ENCODE measurements around the gene KIAA0586.
"Not testable (repeated sequence)": the region's sequence is repeated elsewhere in the genome, so short reads cannot be mapped to it uniquely, and the experiment has no call there.

KIAA0586 gene

DNA sequence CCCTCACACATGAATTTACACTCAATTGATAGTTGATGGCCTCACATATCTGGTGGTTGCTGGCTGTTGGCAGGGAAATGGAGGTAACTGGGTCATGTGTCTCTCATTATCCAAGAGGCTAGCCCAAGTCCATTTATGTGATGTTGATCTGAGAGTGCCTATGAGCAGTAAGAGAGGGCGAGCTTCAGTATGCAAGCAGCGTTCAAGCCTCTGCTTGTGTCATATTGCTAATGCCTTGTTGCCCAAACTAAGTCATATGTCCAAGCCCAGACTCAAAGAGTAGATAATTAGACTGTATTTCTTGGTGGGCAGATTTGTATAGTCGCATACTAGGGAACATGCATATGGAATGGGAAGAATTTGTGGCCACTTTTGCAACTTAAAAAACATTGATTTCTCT, 126.4 kb downstream of the KIAA0586 start:
- no peak for DNase-seq

DNA sequence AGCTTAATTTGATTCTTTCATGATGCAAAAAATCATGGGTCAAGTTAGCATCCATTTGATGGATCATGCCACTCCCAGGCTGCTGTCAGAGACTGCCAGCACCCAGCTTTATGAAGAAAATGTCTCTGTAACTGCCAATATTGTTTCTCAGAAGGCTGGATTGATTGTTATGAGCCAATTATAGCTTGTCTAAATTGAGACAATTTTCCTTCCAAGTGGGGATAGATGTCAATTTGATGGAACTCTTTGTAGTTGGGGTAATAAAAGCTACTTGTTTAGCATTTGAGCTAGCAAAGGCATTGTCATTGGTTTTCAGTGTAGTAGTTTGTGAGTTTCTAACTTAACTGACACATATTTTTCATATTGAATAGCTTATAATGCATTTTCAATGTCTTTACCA, 128.1 kb downstream of the KIAA0586 start:
- no peak for DNase-seq

DNA sequence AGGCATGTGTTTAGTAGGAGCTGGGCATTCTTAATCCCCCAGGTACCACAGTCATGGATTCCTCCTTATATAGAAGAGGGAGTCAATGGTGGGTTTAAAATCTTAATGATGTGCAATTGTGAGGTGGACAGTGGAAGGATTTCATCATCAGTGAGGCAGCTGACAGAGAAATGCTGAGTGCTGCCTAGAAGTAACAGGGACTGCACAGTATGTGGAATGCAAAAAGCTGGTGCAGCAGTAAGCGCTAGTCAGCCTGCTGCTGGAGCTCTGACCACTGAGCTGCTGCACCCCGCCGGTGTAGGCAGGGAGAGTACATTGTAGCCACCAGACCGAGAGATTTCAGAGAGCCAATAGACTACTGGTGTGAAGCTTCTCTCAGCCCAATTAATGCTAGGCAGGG, 129.7 kb downstream of the KIAA0586 start:
- DNase-seq = no peak

DNA sequence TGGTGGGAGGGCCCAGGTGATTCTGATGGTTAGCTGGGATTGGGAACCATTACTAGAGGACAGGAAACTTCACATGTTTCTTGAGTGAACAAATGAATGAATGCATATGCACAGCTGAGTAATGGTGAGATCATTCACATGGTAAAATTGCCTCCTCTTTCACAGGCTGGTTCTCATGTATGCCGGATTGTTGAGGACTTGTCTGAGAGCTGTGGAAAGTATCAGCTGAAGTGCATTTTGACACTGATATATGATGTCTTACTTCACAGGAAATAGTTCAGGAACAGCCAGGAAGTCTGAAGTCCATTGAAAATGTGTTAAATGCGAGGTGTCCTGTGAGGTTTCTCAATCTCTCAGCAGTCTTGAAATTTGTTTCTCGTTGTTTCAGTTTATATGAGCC, 132.7 kb downstream of the KIAA0586 start:
- DNase-seq = no peak

DNA sequence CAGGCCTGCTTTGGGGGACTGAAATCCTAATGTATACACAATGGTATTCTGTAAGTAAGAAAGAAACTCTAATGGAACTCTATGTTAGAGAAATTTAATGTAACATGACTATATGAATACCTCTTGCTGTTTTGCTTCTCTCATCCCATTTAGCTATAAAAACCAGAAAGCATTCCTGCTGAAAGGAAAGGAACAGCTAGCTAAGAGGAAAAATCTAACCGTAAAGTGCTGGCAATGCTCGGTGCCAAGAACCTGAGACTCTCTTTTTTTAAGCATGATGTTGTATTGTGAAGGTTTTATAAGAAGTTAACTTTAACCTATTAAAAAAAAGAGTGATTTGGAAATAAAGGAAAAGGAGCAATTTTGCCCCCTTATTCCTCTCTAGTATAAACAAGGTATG, 134.6 kb downstream of the KIAA0586 start:
- no peak for DNase-seq

DNA sequence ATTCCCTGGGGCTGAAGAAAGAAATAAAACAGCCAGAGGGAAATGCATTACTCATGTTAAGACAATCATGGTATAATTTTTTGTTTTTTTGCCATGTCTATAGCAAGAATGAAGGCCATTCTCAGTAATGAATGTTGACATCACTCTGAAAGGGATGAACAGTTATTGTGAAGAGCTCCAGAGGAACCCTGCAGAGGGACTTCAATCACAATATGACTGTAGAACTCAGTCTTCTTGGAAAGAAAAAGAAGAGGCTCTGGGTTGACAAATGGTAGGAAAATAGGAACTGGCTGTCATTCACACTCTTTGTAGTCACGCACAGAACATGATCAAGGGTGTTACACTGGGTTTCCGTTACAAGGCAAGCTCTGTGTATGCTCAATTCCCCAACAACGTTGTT, 136.5 kb downstream of the KIAA0586 start:
- DNase-seq = no peak

DNA sequence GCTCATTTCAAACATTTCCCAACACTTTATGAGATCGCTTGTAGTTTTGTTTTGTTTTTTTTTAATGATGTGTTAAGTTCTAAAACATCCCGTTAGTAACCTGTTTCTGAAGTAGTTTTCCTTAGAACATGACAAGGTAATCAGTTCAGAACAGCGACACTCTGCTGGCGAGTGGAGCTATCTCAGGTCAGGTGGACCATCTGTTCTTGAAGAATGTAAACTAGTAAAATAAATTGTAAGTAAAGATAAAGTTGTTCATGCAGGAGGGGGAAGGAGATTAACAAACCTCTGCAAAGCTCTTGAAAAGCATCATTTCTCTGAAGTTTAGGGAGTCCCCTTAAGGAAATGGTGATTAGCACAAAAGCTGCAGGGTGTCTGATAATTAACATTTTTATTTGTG, 138.3 kb downstream of the KIAA0586 start:
- no peak for DNase-seq

DNA sequence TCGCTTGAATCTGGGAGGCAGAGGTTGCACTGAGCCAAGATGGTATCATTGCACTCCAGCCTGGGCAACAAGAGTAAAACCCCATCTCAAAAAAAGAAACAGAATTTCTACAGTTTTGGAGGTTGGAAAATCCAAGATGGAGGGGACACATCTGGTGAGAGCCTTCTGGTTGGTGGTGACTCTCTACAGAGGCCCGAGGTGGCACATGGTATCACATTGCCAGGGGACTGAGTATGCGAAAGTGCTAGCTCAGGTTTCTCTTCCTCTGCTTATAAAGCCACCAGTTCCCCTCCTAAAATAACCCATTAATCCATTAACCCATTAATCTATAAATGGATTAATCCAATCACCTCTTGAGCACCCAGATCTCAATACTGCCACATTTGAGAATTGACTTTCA, 139.5 kb downstream of the KIAA0586 start:
- DNase-seq = no peak

DNA sequence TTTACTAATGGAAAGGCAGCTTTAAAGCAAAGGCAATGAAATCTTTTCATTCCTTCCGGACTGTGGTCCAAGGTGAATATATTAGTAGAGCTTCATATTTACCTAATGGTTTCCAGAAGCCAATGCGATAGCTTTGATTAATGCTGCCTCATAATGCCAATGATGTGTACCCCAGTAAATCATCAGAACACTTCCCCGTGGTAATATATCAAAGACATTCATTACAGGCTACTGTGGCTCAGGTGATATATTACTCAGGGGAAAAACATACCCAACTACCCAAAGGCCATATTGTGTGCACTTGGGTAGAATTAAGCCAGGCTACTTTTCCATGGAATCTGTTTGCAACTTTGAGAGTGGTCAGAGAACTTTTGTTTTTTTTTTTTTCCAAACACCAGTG, 140.8 kb downstream of the KIAA0586 start:
- no peak for DNase-seq

DNA sequence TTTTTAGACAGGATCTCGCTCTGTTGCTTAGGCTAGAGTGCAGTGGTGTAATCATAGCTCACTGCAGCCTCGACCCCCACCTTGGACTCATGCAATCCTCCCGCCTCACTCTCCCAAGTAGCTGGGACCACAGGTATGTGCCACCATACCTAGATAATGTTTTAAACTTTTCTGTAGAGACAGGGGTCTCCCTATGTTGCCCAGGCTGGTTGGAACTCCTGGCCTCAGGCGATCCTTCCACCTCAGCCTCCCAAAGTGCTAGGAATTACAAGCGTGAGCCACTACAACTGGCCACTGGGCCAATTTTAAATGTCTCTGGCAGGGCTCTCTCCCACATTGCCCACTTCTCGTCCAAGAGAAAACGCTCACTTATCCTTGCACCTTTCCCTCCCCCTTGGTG, 143.7 kb downstream of the KIAA0586 start:
- no peak for DNase-seq

DNA sequence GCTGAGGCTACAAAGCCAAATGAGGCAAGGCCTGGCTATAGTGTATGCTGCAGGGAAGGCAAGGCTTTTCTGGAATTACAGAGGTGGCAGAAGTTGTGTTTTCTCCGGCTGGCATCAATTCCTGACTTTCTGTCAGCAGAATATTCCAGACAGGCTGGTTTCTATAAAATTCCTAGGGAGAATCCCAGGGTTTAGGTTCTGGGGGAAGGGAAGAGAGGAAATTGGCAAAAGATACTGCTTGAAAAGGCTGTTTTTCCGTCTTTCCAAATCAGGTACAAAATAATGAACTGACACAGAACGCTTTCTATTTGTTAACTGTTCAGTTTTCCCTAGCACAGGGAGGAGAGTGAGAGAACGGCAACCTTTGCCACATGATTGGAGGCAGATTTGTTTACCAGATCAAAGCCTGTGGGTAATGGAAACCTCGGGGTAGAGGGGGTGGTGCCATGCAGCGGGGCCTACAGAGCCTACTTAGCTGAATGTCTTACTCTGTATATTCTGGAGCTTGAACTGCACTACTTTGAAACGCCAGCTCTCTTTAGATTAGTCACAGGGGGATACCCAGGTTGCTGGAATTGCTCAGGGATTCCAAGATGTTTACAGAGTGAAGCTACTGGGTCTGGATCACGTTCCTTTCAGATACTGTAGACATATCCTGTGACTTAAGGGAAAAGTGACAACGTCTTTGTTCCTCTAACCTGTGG, 144.4 kb downstream of the KIAA0586 start:
- DNase-seq = no peak

DNA sequence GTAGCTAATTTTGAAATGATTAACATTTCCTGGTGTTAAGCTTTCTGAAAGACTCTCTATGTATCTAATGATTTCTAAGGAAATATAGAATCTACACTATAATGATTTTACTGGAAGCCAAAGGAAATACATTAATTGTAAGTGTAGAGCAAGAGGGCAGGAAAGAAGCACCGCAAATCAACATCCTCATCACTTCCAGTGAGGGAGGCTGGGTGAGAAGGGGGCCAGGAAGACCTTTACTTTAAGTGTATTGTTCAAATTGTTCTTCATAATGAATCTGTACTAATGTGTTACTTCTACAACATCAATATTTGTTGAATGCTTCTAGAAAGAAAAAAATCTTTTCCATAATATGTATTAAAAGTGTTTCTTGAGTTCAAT, 144.9 kb downstream of the KIAA0586 start:
- DNase-seq = no peak

DNA sequence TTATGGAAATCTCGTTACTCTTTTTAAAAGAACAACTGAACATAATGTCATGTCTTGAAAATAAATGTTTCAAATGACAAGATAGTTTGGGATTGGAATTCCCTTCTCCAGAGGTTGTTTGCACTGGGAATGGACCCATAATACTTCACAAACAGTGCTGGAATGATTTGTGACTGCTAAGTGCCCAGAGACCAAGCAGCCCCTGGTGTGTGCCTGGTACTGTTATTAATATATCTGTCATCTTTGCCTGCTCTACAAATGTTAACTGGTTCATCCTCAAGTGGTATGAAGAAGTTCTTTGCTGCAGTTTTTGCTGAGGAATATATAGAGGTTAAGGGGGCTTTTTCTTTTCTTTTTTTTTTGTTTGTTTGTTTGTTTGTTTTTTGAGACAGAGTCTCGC, 145.3 kb downstream of the KIAA0586 start:
- DNase-seq = no peak

DNA sequence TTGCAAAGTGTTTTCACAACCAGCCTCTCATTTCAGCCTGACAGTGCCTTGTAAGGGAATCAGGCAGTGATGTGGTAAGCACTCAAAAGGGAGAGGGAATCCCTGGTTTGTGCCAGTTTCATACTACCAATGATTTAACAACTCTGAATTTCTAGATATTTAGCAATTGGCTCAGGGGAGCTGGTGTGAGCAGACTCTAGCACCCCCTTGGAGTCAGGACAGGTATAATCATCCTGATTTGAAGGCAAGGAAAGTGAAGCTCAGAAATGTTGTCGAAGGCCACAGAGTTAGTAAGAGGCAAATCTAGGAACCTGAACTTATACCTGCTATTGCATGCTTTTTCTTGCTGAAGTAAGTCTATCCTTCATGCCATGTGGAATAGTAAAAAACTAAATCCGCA, 147.1 kb downstream of the KIAA0586 start:
- no peak for DNase-seq

DNA sequence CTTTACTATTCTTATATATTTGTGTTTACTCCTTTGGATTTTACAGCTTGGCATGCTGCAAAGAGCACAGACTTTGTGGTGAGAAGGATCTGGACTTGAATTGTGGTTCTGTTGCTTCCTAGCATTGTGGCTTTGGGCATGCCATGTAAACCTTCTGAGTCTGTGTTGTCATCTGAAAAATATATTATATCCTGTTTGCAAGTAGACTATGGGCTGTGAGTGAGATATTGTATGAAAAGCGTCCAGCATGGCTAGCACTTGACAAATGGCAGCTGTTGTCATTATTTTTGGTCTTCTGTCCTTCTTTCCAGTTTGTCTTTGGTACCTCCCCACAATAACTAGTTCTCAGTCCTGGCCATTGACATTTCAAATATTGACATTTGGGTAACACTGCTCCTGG, 148.4 kb downstream of the KIAA0586 start:
- no peak for DNase-seq

DNA sequence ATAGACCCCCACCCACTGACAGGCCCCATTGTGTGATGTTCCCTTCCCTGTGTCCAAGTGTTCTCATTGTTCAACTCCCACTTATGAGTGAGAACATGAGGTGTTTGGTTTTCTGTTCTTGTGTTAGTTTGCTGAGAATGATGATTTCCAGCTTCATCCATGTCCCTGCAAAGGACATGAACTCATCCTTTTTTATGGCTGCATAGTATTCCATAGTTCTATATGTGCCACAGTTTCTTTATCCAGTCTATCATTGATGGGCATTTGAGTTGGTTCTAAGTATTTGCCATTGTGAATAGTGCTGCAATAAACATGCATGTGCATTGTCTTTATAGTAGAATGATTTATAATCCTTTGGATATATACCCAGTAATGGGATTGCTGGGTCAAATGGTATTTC, 152.5 kb downstream of the KIAA0586 start:
- not testable (repeated sequence) for DNase-seq

DNA sequence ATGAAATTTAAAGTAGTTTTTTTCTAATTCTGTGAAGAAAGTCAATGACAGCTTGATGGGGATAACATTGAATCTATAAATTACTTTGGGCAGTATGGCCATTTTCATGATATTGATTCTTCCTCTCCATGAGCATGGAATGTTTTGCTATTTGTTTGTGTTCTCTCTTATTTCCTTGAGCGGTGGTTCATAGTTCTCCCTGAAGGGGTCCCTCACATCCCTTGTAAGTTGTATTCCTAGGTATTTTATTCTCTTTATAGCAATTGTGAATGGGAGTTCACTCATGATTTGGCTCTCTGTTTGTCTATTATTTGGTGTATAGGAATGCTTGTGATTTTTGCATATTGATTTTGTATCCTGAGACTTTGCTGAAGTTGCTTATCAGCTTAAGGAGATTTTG, 153.9 kb downstream of the KIAA0586 start:
- DNase-seq = not testable (repeated sequence)

DNA sequence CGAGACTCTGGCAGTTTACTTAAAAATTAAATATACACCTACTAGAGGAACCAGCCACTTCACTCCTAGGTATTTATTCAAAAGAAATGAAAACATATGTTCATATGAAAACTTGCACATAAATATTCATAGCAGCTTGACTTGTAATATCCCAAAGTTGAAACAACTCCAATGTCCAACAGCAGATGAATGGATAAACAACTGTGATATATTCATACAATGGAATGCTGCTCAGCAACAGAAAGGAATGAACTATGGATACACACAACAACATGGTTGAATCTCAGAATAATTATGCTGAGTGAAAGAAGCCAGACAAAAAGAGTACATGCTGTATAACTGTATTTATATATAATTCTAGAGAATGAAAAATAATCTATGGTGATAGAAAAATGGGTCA, 156.9 kb downstream of the KIAA0586 start:
- no peak for DNase-seq

DNA sequence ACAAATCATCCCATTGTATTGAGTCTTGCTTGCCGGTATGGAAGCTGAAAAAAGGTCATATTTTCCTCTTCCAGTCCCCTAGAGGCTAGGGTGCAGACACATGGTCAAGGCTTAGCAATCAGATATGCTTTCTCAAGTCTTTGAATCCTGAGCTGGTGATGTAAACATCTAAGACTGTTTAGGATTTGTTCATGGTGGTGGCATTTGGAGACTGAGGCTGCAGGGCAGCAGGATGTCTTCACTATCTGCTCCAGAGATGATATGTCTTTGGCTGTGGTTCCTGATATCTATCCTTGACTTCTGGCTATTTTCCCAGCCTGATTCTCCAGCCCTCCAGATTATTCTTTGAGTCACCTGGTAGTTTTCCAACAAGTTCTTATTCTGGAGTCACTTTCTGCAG, 159.8 kb downstream of the KIAA0586 start:
- DNase-seq = no peak

DNA sequence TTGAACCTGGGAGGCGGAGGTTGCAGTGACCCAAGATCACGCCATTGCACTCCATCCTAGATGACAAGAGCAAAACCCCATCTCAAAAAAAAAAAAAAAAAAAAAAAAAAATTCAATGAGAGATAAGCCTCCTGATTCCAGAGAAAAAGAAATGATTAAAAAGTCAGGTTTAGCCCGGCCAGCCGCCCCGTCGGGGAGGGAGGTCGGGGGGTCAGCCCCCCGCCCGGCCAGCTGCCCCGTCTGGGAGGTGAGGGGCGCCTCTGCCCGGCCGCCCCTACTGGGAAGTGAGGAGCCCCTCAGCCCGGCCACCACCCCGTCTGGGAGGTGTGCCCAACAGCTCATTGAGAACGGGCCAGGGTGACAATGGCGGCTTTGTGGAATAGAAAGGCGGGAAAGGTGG, 160.8 kb downstream of the KIAA0586 start:
- not testable (repeated sequence) for DNase-seq

DNA sequence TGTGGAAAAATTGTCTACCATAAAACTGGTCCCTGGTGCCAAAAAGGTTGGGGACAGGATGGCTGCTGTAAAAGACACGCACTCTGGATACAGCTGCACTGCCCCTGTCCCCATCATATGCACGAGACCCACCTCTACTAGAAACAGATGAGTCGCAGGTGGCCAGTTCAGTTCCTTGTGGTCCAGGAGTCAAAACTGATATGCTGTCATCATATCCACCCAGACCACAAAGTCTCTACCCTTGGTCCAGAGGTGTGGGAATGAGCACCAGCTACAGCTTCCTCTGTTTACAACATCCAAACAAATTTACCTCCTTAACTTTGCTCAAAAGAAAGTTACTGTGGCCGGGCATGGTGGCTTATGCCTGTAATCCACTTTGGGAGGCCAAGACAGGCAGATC, 166.5 kb downstream of the KIAA0586 start:
- no peak for DNase-seq

DNA sequence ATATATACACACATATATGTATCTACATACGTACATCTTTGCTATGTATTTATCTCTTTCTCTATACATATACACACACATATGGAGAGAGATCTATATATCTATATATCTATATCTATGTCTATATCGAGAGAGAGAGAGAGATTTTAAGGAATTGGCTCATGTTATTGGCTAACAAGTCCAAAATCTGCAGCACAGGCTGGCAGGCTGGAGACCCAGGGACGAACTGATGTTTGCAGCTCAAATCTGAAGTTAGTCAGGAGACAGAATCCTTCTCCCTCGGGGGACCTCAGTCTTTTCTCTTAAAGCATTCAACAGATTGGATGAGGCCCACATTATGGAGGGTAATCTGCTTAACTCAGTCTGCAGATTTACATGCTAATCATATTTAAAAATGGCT, 169.5 kb downstream of the KIAA0586 start:
- DNase-seq = no peak

DNA sequence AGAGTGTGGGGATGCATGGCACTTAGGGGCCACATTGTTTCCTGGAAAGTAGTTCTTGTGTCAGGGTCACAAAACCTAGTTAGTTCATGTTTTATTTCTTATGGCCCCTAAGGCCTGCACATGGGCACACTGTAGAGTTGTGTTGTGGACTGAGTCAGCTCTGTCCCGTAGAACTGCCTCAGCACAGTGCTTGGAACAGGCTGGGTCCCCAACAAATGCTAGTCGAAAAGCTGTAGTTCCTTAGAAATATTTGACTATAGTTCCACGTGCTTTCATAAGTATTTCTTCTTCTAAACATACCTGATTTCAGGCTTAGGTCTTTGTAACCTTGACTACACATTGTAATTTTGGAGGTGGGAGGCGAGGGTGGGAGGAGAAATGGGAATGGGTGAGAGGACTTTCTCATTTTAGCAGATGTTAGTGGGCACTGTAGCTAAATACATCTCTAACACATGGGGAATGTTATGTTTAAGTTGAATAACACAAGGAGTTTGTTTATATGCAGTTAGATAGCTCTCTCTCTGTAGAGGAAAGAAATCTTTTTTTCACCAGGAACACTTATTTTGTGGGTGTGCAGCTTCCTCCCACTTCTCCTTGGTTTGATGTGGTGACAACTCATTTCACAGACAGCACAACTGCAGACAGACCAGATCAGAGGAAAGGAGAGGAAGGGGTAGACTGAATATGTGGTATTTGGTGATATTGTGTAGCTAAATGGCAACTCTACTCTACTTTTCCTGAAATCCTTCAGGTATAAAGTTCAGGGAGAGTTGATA, 170.7 kb downstream of the KIAA0586 start:
- DNase-seq = no peak

DNA sequence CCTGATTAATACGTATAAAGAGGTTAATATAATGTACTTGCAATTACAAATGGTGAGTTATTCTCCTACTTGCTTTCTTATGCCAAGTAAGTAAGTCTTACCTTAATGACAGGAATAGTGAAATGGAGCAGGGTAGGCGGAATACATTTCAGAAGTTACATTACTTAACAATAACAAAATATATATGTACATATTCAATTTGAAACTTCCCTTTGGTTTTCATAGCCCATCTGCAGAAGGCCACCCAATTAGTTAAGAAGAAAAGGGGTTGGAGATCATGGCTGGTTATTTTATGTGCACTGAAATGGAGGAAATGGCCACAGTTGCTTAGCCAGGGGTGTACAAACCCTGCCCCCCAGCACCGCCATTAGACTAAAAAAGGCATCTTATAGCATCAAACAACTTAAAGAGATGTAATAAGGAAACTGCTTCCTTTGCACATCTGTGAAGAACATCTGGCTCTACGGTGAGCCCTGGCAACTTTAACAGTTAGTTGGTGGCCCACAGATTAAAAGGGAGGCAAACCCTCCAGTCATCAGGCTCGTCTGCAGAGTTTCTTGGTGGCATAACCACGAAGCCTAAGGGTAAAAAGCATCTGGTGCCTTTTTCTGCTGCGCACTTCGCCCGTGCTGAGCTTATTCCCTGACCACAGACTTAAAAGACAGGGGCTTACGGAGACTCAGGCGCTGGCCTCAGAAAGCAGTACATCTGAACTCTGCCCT, 171.4 kb downstream of the KIAA0586 start:
- DNase-seq = no peak
